ENCODE data around the gene SPATA2L. TPM values are rescaled to one million over a fixed set of nuclear protein-coding genes. Genes with fewer than 3 reads are reported as not detected.

Gene SPATA2L
- total and polyA plus RNA-seq, 10 of the 15 experiments (the other 5 are each of a cell fraction or from before 2014, with no cell fraction given), result 0.20 to 6.9 (median 3.9) TPM; not detected in 1

DNA sequence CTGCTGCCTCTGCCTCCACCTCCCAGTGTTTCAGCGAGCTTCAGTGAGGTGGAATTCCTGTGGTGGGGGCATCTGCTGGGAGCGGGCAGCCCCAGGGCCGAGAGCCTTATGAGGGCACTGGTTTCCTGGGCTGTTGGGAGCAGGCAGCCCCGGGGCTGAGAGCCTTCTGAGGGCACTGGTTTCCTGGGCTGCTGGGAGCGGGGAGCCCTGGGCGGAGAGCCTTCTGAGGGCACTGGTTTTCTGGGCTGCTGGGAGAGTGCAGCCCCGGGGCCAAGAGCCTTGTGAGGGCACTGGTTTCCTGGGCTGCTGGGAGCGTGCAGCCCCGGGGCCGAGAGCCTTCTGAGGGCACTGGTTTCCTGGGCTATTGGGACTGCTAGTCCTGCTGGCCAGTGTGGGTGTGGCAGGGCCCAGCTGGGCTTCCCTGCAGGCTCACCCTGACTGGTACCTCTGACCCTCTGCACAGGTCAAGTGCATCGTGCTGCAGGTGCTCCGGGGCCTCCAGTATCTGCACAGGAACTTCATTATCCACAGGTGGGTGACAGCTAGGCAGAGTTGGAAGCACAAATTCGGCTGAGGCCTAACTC lies 9.4 kb downstream of the SPATA2L start:
- no peak for TF ChIP-seq NR2C2 (IDR thresholded peaks at IDR 0.05; ENCODE audit: borderline replicate concordance, control insufficient read depth, insufficient read length, low read depth)
- TF ChIP-seq ZNF384 (IDR thresholded peaks at IDR 0.05; ENCODE audit: borderline replicate concordance, low read depth, low read length), result no peak
- TF ChIP-seq CBX5 (IDR thresholded peaks at IDR 0.05; ENCODE audit: low read depth), result no peak
- TF ChIP-seq FOS (IDR thresholded peaks at IDR 0.05; ENCODE audit: borderline replicate concordance, extremely low read depth, insufficient read length), result no peak
- no peak for TF ChIP-seq SUZ12 (IDR thresholded peaks at IDR 0.05; ENCODE audit: unreplicated experiment)
- TF ChIP-seq STAT3 (IDR thresholded peaks at IDR 0.05; ENCODE audit: low read depth, low read length), result no peak
- TF ChIP-seq BCL11A (IDR thresholded peaks at IDR 0.05; ENCODE audit: low read depth, low read length), result no peak
- no peak; the same call in 1 of the 2 replicates for TF ChIP-seq POLR2A (IDR thresholded peaks at IDR 0.05; ENCODE audit: low read depth, low read length)
- no peak overlapping the region for H3K4me2 ChIP-seq (ENCODE audit: control insufficient read depth, insufficient read depth)
- no peak for ATAC-seq
- peaks cover 0 to 14% of the 10 kb centered on the region in 2 experiments; a peak in 3 of 4 replicates for H3K36me3 ChIP-seq (ENCODE audit: control insufficient read depth in 2 of 2, insufficient read depth in 2 of 2, low read length in 1 of 2)
- no peaks in the 10 kb centered on the region for H3K27me3 ChIP-seq (replicated peaks in 1 of 2; ENCODE audit: control insufficient read depth in 2 of 2, insufficient read depth in 2 of 2, low read length in 1 of 2)
- ChIA-PET CTCF (no interaction called here), POLR2A (no interaction called here), RAD21 (ENCODE audit: unreplicated experiment) (no interaction called here), SMC1A (ENCODE audit: uncharacterized antibody, unreplicated experiment) (no interaction called here)
- in situ Hi-C loops (cut with MboI) (no loop called here), intact Hi-C loops (cut with micrococcal nuclease; ENCODE audit: unreplicated experiment) (no loop called here)
- no peaks in the 10 kb centered on the region; the same call in 1 of the 2 replicates for H4K20me1 ChIP-seq (ENCODE audit: control insufficient read depth, insufficient read depth)
- H2AFZ ChIP-seq (ENCODE audit: control insufficient read depth, low read depth, low read length), result no peak overlapping the region
- peaks cover 8% of the 10 kb centered on the region for H3K79me2 ChIP-seq (ENCODE audit: control insufficient read depth, insufficient read depth, low read length)
- H3K4me1 ChIP-seq (ENCODE audit: control insufficient read depth, insufficient read depth, low read length), result peaks cover 14% of the 10 kb centered on the region
- no peak overlapping the region for H3K9ac ChIP-seq (ENCODE audit: control insufficient read depth, insufficient read depth, low read length)
- no peak overlapping the region for H3K27ac ChIP-seq (ENCODE audit: control insufficient read depth, insufficient read depth)
- no peak overlapping the region for H3K4me3 ChIP-seq
- FAIRE-seq, result no peak
- no TSS peak for BruUV-seq (replicated peaks)
- WGBS (ENCODE audit: insufficient coverage, insufficient replicate concordance, low lambda C conversion rate, missing lambda C conversion rate), result 77% methylated on average over 13 of the region's 13 CpGs
- H3K9me3 ChIP-seq (replicated peaks; ENCODE audit: control insufficient read depth, insufficient read depth, low read length), result no peaks in the 10 kb centered on the region
- DNase-seq (ENCODE audit: low read depth, low spot score), result no peak
